DOHH2 (cell line): Measurements from ENCODE around the gene FLYWCH1.

Experiments
- H3F3A ChIP-seq: fragments of 200-600 bp; sonication (generic), shearing (Covaris generic); 2 replicates; pipeline ENCODE4 v1.6.0; 2016; ENCODE audit warnings: antibody characterized with exemption, mild to moderate bottlenecking; ENCODE audit not compliant: control insufficient read depth, insufficient read depth
- H3K27ac ChIP-seq: fragments of 200-600 bp; sonication (generic); 2 replicates; pipeline ENCODE4 v1.5.1; 2014; ENCODE audit warnings: low read depth, mild to moderate bottlenecking, low read length, moderate library complexity
- H3K27me3 ChIP-seq: fragments of 200-600 bp; sonication (generic); 2 replicates; pipeline ENCODE4 v1.6.1; 2014; ENCODE audit warnings: mild to moderate bottlenecking, low read length, mixed read lengths; ENCODE audit not compliant: control insufficient read depth
- H3K36me3 ChIP-seq: fragments of 200-600 bp; sonication (generic); 2 replicates; pipeline ENCODE4 v1.6.1; 2014; ENCODE audit warnings: mild to moderate bottlenecking, low read length, moderate library complexity, mixed read lengths; ENCODE audit not compliant: control insufficient read depth
- H3K4me1 ChIP-seq: fragments of 200-600 bp; sonication (generic); 2 replicates; pipeline ENCODE4 v1.6.1; 2014; ENCODE audit warnings: mild to moderate bottlenecking, low read length, mixed read lengths; ENCODE audit not compliant: control insufficient read depth
- H3K4me2 ChIP-seq: fragments of 200-600 bp; sonication (generic); 2 replicates; pipeline ENCODE4 v1.6.0; 2014; ENCODE audit warnings: mild to moderate bottlenecking, low read length, moderate library complexity
- H3K4me3 ChIP-seq: fragments of 200-600 bp; sonication (generic); 2 replicates; pipeline ENCODE4 v1.5.1; 2014; ENCODE audit warnings: mild to moderate bottlenecking, low read length, mixed read lengths
- H3K79me2 ChIP-seq: fragments of 200-600 bp; sonication (generic); 2 replicates; pipeline ENCODE4 v1.6.1; 2014; ENCODE audit warnings: mild to moderate bottlenecking, low read length, mixed read lengths; ENCODE audit not compliant: control insufficient read depth
- H3K9me2 ChIP-seq: fragments of 200-600 bp; sonication (generic); replicated peaks from 2 replicates; pipeline ENCODE4 v1.6.1; 2014; ENCODE audit warnings: mild to moderate bottlenecking, low read length, mixed read lengths; ENCODE audit not compliant: control insufficient read depth
- H3K9me3 ChIP-seq: fragments of 200-600 bp; sonication (generic); 2 replicates; pipeline ENCODE4 v1.6.1; 2014; ENCODE audit warnings: antibody characterized with exemption, low read length, mixed read lengths; ENCODE audit not compliant: control insufficient read depth, insufficient read depth
- H4K20me1 ChIP-seq: fragments of 200-600 bp; sonication (generic); 2 replicates; pipeline ENCODE4 v1.6.0; 2014; ENCODE audit warnings: low read depth, mild to moderate bottlenecking, antibody characterized with exemption, low read length, moderate library complexity; ENCODE audit not compliant: control insufficient read depth, insufficient read depth
- CTCF ChIP-seq: fragments of 200-600 bp; sonication (generic); IDR thresholded peaks from one replicate; pipeline ENCODE4 v1.5.1; 2014; ENCODE audit warnings: antibody characterized with exemption, mild to moderate bottlenecking, low read depth, low read length; ENCODE audit not compliant: poor library complexity, severe bottlenecking
- EZH2phosphoT487 ChIP-seq: fragments of 200-600 bp; sonication (generic); IDR thresholded peaks from 2 replicates; pipeline ENCODE4 v1.6.1; 2017; ENCODE audit warnings: borderline replicate concordance, mild to moderate bottlenecking, antibody characterized with exemption, low read length, moderate library complexity, mixed read lengths

FLYWCH1 gene

GRCh38 chr16:2969545-2970521, 58.1 kb downstream of the FLYWCH1 start:
- H3K4me1 ChIP-seq: peaks cover 67% of the 10 kb centered on the region
- H3F3A ChIP-seq: peaks cover 28% of the 10 kb centered on the region
- H3K79me2 ChIP-seq: peaks cover 44% of the 10 kb centered on the region
- H3K27ac ChIP-seq: peak overlapping the region; percentile 96
- H3K4me3 ChIP-seq: peak overlapping the region; percentile 92
- TF ChIP-seq CTCF (peak; percentile 67), EZH2phosphoT487 (no peak)
- H3K9me2 ChIP-seq: no peaks in the 10 kb centered on the region
- no peaks in the 10 kb centered on the region for H3K27me3 ChIP-seq
- no peaks in the 10 kb centered on the region for H3K9me3 ChIP-seq
- H4K20me1 ChIP-seq: peaks cover 10% of the 10 kb centered on the region
- H3K4me2 ChIP-seq: peak overlapping the region; percentile 97
- H3K36me3 ChIP-seq: peaks cover 65% of the 10 kb centered on the region

GRCh38 chr16:2970563-2970962, 58.8 kb downstream of the FLYWCH1 start:
- H3K27me3 ChIP-seq: no peaks in the 10 kb centered on the region
- peaks cover 62% of the 10 kb centered on the region for H3K4me1 ChIP-seq
- H3K27ac ChIP-seq: peak overlapping the region; percentile 96
- TF ChIP-seq CTCF (no peak), EZH2phosphoT487 (no peak)
- H3K9me3 ChIP-seq: no peaks in the 10 kb centered on the region
- peak overlapping the region; percentile 97 for H3K4me2 ChIP-seq
- H3K36me3 ChIP-seq: peaks cover 72% of the 10 kb centered on the region
- H3K4me3 ChIP-seq: peak overlapping the region; percentile 92
- H4K20me1 ChIP-seq: peaks cover 10% of the 10 kb centered on the region
- peaks cover 51% of the 10 kb centered on the region for H3K79me2 ChIP-seq
- H3F3A ChIP-seq: peaks cover 25% of the 10 kb centered on the region
- no peaks in the 10 kb centered on the region for H3K9me2 ChIP-seq

- H4K20me1 ChIP-seq: peaks cover 10% of the 10 kb centered on the region
- peaks cover 53% of the 10 kb centered on the region for H3K79me2 ChIP-seq
- H3K36me3 ChIP-seq: peaks cover 80% of the 10 kb centered on the region
- H3K9me2 ChIP-seq: no peaks in the 10 kb centered on the region
- no peaks in the 10 kb centered on the region for H3K27me3 ChIP-seq
- peak overlapping the region; percentile 97 for H3K4me2 ChIP-seq
- H3K4me1 ChIP-seq: peaks cover 54% of the 10 kb centered on the region
- H3K27ac ChIP-seq: 0 out of 2 replicates have a peak overlapping the region, but pooled peaks have one; percentile 96
- no peaks in the 10 kb centered on the region for H3K9me3 ChIP-seq
- H3K4me3 ChIP-seq: peak overlapping the region; percentile 92
- peaks cover 20% of the 10 kb centered on the region for H3F3A ChIP-seq
- no peak for TF ChIP-seq EZH2phosphoT487
- peak; percentile 57 for TF ChIP-seq CTCF
Measured at GRCh38 chr16:2971134-2971984, 59.6 kb downstream of the FLYWCH1 start.
